Measurements from ENCODE around the gene GPRIN3.

Gene GPRIN3

GRCh38 chr4:89277412-89277811, 30.2 kb downstream of the GPRIN3 start:
- no peak overlapping the region for H3K23ac ChIP-seq (ENCODE audit: low read length)
- H2AK5ac ChIP-seq (ENCODE audit: low read length): no peak overlapping the region
- no peak overlapping the region for H4K8ac ChIP-seq (ENCODE audit: low read depth, low read length)
- H3K27me3 ChIP-seq (ENCODE audit: insufficient read depth, low read length, poor library complexity): no peaks in the 10 kb centered on the region
- no peak overlapping the region for H3K18ac ChIP-seq (ENCODE audit: low read length)
- no peak overlapping the region for H3K9ac ChIP-seq (ENCODE audit: low read length)
- H2BK120ac ChIP-seq (ENCODE audit: low read depth, low read length): no peak overlapping the region
- no peak overlapping the region for H2BK5ac ChIP-seq (ENCODE audit: low read length)
- H3K79me1 ChIP-seq (ENCODE audit: low read length): no peaks in the 10 kb centered on the region
- no peak overlapping the region for H4K5ac ChIP-seq (ENCODE audit: low read length)
- DNase-seq: no peak
- no peaks in the 10 kb centered on the region for H3K36me3 ChIP-seq (ENCODE audit: control insufficient read depth, insufficient read depth, low read length)
- H3K4me2 ChIP-seq (ENCODE audit: low read length): no peak overlapping the region
- no peaks in the 10 kb centered on the region for H3K79me2 ChIP-seq (ENCODE audit: control insufficient read depth, insufficient read depth, low read length)
- no peak overlapping the region for H3K4ac ChIP-seq (ENCODE audit: low read depth, low read length)
- WGBS (ENCODE audit: extremely low coverage, insufficient coverage, low lambda C conversion rate): no CpG with 5 or more reads among the region's 5 CpGs
- no peak overlapping the region for H2BK15ac ChIP-seq (replicated peaks; ENCODE audit: low read depth)
- H3K4me1 ChIP-seq (ENCODE audit: control insufficient read depth, low read depth, low read length): no peaks in the 10 kb centered on the region
- H3K27ac ChIP-seq (ENCODE audit: low read depth, low read length): no peak overlapping the region
- no peak overlapping the region for H3K4me3 ChIP-seq (ENCODE audit: low read length)
- H3K56ac ChIP-seq (ENCODE audit: low read length): no peak overlapping the region

- no peak overlapping the region for H3K4me3 ChIP-seq (ENCODE audit: low read length)
- H3K4ac ChIP-seq (ENCODE audit: low read depth, low read length): no peak overlapping the region
- H2BK15ac ChIP-seq (replicated peaks; ENCODE audit: low read depth): no peak overlapping the region
- no peaks in the 10 kb centered on the region for H3K79me2 ChIP-seq (ENCODE audit: control insufficient read depth, insufficient read depth, low read length)
- H3K4me1 ChIP-seq (ENCODE audit: control insufficient read depth, low read depth, low read length): no peaks in the 10 kb centered on the region
- H3K18ac ChIP-seq (ENCODE audit: low read length): no peak overlapping the region
- H3K23ac ChIP-seq (ENCODE audit: low read length): no peak overlapping the region
- H3K36me3 ChIP-seq (ENCODE audit: control insufficient read depth, insufficient read depth, low read length): no peaks in the 10 kb centered on the region
- H3K9ac ChIP-seq (ENCODE audit: low read length): no peak overlapping the region
- H3K27me3 ChIP-seq (ENCODE audit: insufficient read depth, low read length, poor library complexity): no peaks in the 10 kb centered on the region
- H2AK5ac ChIP-seq (ENCODE audit: low read length): no peak overlapping the region
- DNase-seq: no peak
- no peak overlapping the region for H4K8ac ChIP-seq (ENCODE audit: low read depth, low read length)
- no peak overlapping the region for H3K27ac ChIP-seq (ENCODE audit: low read depth, low read length)
- H2BK120ac ChIP-seq (ENCODE audit: low read depth, low read length): no peak overlapping the region
- H2BK5ac ChIP-seq (ENCODE audit: low read length): no peak overlapping the region
- no peak overlapping the region for H3K56ac ChIP-seq (ENCODE audit: low read length)
- H4K5ac ChIP-seq (ENCODE audit: low read length): no peak overlapping the region
- no peak overlapping the region for H3K4me2 ChIP-seq (ENCODE audit: low read length)
- H3K79me1 ChIP-seq (ENCODE audit: low read length): no peaks in the 10 kb centered on the region
Observed at GRCh38 chr4:89276296-89276695, 31.3 kb downstream of the GPRIN3 start.

- no CpG with 5 or more reads among the region's 6 CpGs for WGBS (ENCODE audit: extremely low coverage, insufficient coverage, low lambda C conversion rate)
Observed at GRCh38 chr4:89275587-89275986, 32.0 kb downstream of the GPRIN3 start.

GRCh38 chr4:89273741-89274141, 33.9 kb downstream of the GPRIN3 start:
- no CpG with 5 or more reads among the region's 5 CpGs for WGBS (ENCODE audit: extremely low coverage, insufficient coverage, low lambda C conversion rate)
- DNase-seq: no peak
- H4K8ac ChIP-seq (ENCODE audit: low read depth, low read length): no peak overlapping the region
- H3K27ac ChIP-seq (ENCODE audit: low read depth, low read length): no peak overlapping the region
- no peak overlapping the region for H3K23ac ChIP-seq (ENCODE audit: low read length)
- H2BK5ac ChIP-seq (ENCODE audit: low read length): no peak overlapping the region
- H3K9ac ChIP-seq (ENCODE audit: low read length): no peak overlapping the region
- no peak overlapping the region for H2BK120ac ChIP-seq (ENCODE audit: low read depth, low read length)
- H3K4me2 ChIP-seq (ENCODE audit: low read length): no peak overlapping the region
- H3K36me3 ChIP-seq (ENCODE audit: control insufficient read depth, insufficient read depth, low read length): no peaks in the 10 kb centered on the region
- no peaks in the 10 kb centered on the region for H3K4me1 ChIP-seq (ENCODE audit: control insufficient read depth, low read depth, low read length)
- H3K79me2 ChIP-seq (ENCODE audit: control insufficient read depth, insufficient read depth, low read length): no peaks in the 10 kb centered on the region
- no peak overlapping the region for H3K56ac ChIP-seq (ENCODE audit: low read length)
- no peak overlapping the region for H3K4me3 ChIP-seq (ENCODE audit: low read length)
- H2BK15ac ChIP-seq (replicated peaks; ENCODE audit: low read depth): no peak overlapping the region
- H2AK5ac ChIP-seq (ENCODE audit: low read length): no peak overlapping the region
- no peaks in the 10 kb centered on the region for H3K27me3 ChIP-seq (ENCODE audit: insufficient read depth, low read length, poor library complexity)
- H3K79me1 ChIP-seq (ENCODE audit: low read length): no peaks in the 10 kb centered on the region
- no peak overlapping the region for H4K5ac ChIP-seq (ENCODE audit: low read length)
- H3K4ac ChIP-seq (ENCODE audit: low read depth, low read length): no peak overlapping the region
- H3K18ac ChIP-seq (ENCODE audit: low read length): no peak overlapping the region

More at GRCh38 chr4:89275587-89275986, 32.0 kb downstream of the GPRIN3 start:
- H3K4me2 ChIP-seq (ENCODE audit: low read length): no peak overlapping the region
- H2BK120ac ChIP-seq (ENCODE audit: low read depth, low read length): no peak overlapping the region
- H3K18ac ChIP-seq (ENCODE audit: low read length): no peak overlapping the region
- no peak overlapping the region for H2BK15ac ChIP-seq (replicated peaks; ENCODE audit: low read depth)
- H3K9ac ChIP-seq (ENCODE audit: low read length): no peak overlapping the region
- H2BK5ac ChIP-seq (ENCODE audit: low read length): no peak overlapping the region
- H3K4me1 ChIP-seq (ENCODE audit: control insufficient read depth, low read depth, low read length): no peaks in the 10 kb centered on the region
- no peak overlapping the region for H2AK5ac ChIP-seq (ENCODE audit: low read length)
- no peaks in the 10 kb centered on the region for H3K36me3 ChIP-seq (ENCODE audit: control insufficient read depth, insufficient read depth, low read length)
- H3K27me3 ChIP-seq (ENCODE audit: insufficient read depth, low read length, poor library complexity): no peaks in the 10 kb centered on the region
- no peak overlapping the region for H3K23ac ChIP-seq (ENCODE audit: low read length)
- no peak overlapping the region for H4K8ac ChIP-seq (ENCODE audit: low read depth, low read length)
- no peaks in the 10 kb centered on the region for H3K79me2 ChIP-seq (ENCODE audit: control insufficient read depth, insufficient read depth, low read length)
- DNase-seq: no peak
- H3K4me3 ChIP-seq (ENCODE audit: low read length): no peak overlapping the region
- H3K27ac ChIP-seq (ENCODE audit: low read depth, low read length): no peak overlapping the region
- H4K5ac ChIP-seq (ENCODE audit: low read length): no peak overlapping the region
- H3K4ac ChIP-seq (ENCODE audit: low read depth, low read length): no peak overlapping the region
- H3K56ac ChIP-seq (ENCODE audit: low read length): no peak overlapping the region
- H3K79me1 ChIP-seq (ENCODE audit: low read length): no peaks in the 10 kb centered on the region

GRCh38 chr4:89270792-89271191, 36.8 kb downstream of the GPRIN3 start:
- no peak overlapping the region for H2BK15ac ChIP-seq (replicated peaks; ENCODE audit: low read depth)
- DNase-seq: no peak
- no peak overlapping the region for H3K27ac ChIP-seq (ENCODE audit: low read depth, low read length)
- no peak overlapping the region for H3K4me3 ChIP-seq (ENCODE audit: low read length)
- H3K4ac ChIP-seq (ENCODE audit: low read depth, low read length): no peak overlapping the region
- no peak overlapping the region for H3K18ac ChIP-seq (ENCODE audit: low read length)
- no peak overlapping the region for H4K8ac ChIP-seq (ENCODE audit: low read depth, low read length)
- no peaks in the 10 kb centered on the region for H3K79me1 ChIP-seq (ENCODE audit: low read length)
- H3K4me2 ChIP-seq (ENCODE audit: low read length): no peak overlapping the region
- WGBS (ENCODE audit: extremely low coverage, insufficient coverage, low lambda C conversion rate): no CpG with 5 or more reads among the region's 1 CpG
- H3K23ac ChIP-seq (ENCODE audit: low read length): no peak overlapping the region
- H2AK5ac ChIP-seq (ENCODE audit: low read length): no peak overlapping the region
- no peak overlapping the region for H3K56ac ChIP-seq (ENCODE audit: low read length)
- no peaks in the 10 kb centered on the region for H3K27me3 ChIP-seq (ENCODE audit: insufficient read depth, low read length, poor library complexity)
- no peaks in the 10 kb centered on the region for H3K4me1 ChIP-seq (ENCODE audit: control insufficient read depth, low read depth, low read length)
- no peaks in the 10 kb centered on the region for H3K36me3 ChIP-seq (ENCODE audit: control insufficient read depth, insufficient read depth, low read length)
- H4K5ac ChIP-seq (ENCODE audit: low read length): no peak overlapping the region
- no peak overlapping the region for H2BK5ac ChIP-seq (ENCODE audit: low read length)
- no peaks in the 10 kb centered on the region for H3K79me2 ChIP-seq (ENCODE audit: control insufficient read depth, insufficient read depth, low read length)
- H3K9ac ChIP-seq (ENCODE audit: low read length): no peak overlapping the region
- H2BK120ac ChIP-seq (ENCODE audit: low read depth, low read length): no peak overlapping the region

- no peak overlapping the region for H3K9ac ChIP-seq (ENCODE audit: low read length)
- no peaks in the 10 kb centered on the region for H3K4me1 ChIP-seq (ENCODE audit: control insufficient read depth, low read depth, low read length)
- no peaks in the 10 kb centered on the region for H3K36me3 ChIP-seq (ENCODE audit: control insufficient read depth, insufficient read depth, low read length)
- no peak overlapping the region for H3K27ac ChIP-seq (ENCODE audit: low read depth, low read length)
- no peak overlapping the region for H2BK5ac ChIP-seq (ENCODE audit: low read length)
- no peaks in the 10 kb centered on the region for H3K79me1 ChIP-seq (ENCODE audit: low read length)
- H3K27me3 ChIP-seq (ENCODE audit: insufficient read depth, low read length, poor library complexity): no peaks in the 10 kb centered on the region
- no peak overlapping the region for H2BK15ac ChIP-seq (replicated peaks; ENCODE audit: low read depth)
- H3K23ac ChIP-seq (ENCODE audit: low read length): no peak overlapping the region
- DNase-seq: no peak
- H3K18ac ChIP-seq (ENCODE audit: low read length): no peak overlapping the region
- H2BK120ac ChIP-seq (ENCODE audit: low read depth, low read length): no peak overlapping the region
- no peak overlapping the region for H2AK5ac ChIP-seq (ENCODE audit: low read length)
- H3K4me3 ChIP-seq (ENCODE audit: low read length): no peak overlapping the region
- no peak overlapping the region for H4K5ac ChIP-seq (ENCODE audit: low read length)
- no peaks in the 10 kb centered on the region for H3K79me2 ChIP-seq (ENCODE audit: control insufficient read depth, insufficient read depth, low read length)
- H3K4me2 ChIP-seq (ENCODE audit: low read length): no peak overlapping the region
- H3K56ac ChIP-seq (ENCODE audit: low read length): no peak overlapping the region
- WGBS (ENCODE audit: extremely low coverage, insufficient coverage, low lambda C conversion rate): no CpG with 5 or more reads among the region's 4 CpGs
- no peak overlapping the region for H3K4ac ChIP-seq (ENCODE audit: low read depth, low read length)
- no peak overlapping the region for H4K8ac ChIP-seq (ENCODE audit: low read depth, low read length)
Observed at GRCh38 chr4:89269121-89269666, 38.4 kb downstream of the GPRIN3 start.
